Esophagus muscularis mucosa (tissue), 4 donors: ENCODE measurements around the gene MOGAT2. TPM values are rescaled to one million over a fixed set of nuclear protein-coding genes. Genes with fewer than 3 reads are reported as not detected.

Source experiments
- DNase-seq: peaks from one replicate; pipeline ENCODE4 v3.0.0-alpha.2; 2017; ENCODE audit errors: extremely low spot score
- H3K27ac ChIP-seq, 4 donors: fragments of 200-600 bp; sonication (generic); replicated peaks in 1 of 4; 1 replicate in 3 of 4; 2 replicates in 1 of 4; pipeline ENCODE4 v1.5.1; 2016 to 2019; ENCODE audit warnings: mild to moderate bottlenecking in 1 of 4
- H3K27me3 ChIP-seq, 4 donors: fragments of 200-600 bp; sonication (generic); one replicate each; pipeline versions ENCODE4 v1.5.1 to v1.6.0; 2016 to 2019
- H3K36me3 ChIP-seq, 4 donors: fragments of 200-600 bp; sonication (generic); one replicate each; pipeline ENCODE4 v1.5.1; 2016 to 2019
- H3K4me1 ChIP-seq, 4 donors: fragments of 200-600 bp; sonication (generic); one replicate each; pipeline ENCODE4 v1.5.1; 2016 to 2019
- H3K4me3 ChIP-seq, 4 donors: fragments of 200-600 bp; sonication (generic); 1 replicate in 2 of 4; 2 replicates in 2 of 4; pipeline ENCODE4 v1.5.1; 2016 to 2019; ENCODE audit warnings: mild to moderate bottlenecking in 4 of 4, moderate library complexity in 1 of 4
- H3K9me3 ChIP-seq, 4 donors: fragments of 200-600 bp; sonication (generic); 1 replicate in 3 of 4; 2 replicates in 1 of 4; pipeline ENCODE4 v1.5.1; 2016 to 2019
- EP300 ChIP-seq: sonication (generic); formaldehyde crosslinking; IDR thresholded peaks from one replicate; pipeline ENCODE4 v1.6.1; 2017; ENCODE audit warnings: antibody characterized with exemption
- POLR2A ChIP-seq: fragments of 450-650 bp; IDR thresholded peaks from one replicate; pipeline ENCODE4 v1.6.1; 2017; ENCODE audit warnings: antibody characterized with exemption, moderate library complexity, mild to moderate bottlenecking, low read depth
- POLR2AphosphoS5 ChIP-seq, 2 donors: sonication (generic); formaldehyde crosslinking; IDR thresholded peaks; one replicate each; pipeline ENCODE4 v1.6.1; 2017; ENCODE audit warnings: antibody characterized with exemption in 2 of 2
- WGBS: methylation state at CpG from one replicate; pipeline ENCODE4 v1.1.5; 2018; 5-methylcytosine and 5-hydroxymethylcytosine counted together
- intact Hi-C: fragments of 100-400 bp; cut with DNase I; formaldehyde crosslinking; loops from one replicate; pipeline ENCODE4 v1.15.1; 2023
- total RNA-seq, 4 donors: library from RNA; depleted of rRNA; stranded (reverse); fragments of >200 nt; gene quantifications; one replicate each; pipeline versions ENCODE4 v1.1.0 to v1.2.1, GENCODE V29; 2016
- TF ChIP-seq, protein P1 (sequence below), 3 experiments: fragments of 200-600 bp in 2 of 3; fragments of 450-650 bp in 1 of 3; sonication (generic) in 2 of 3; IDR thresholded peaks; one replicate each; pipeline ENCODE4 v1.5.1; 2017 to 2019; ENCODE audit warnings: antibody characterized with exemption in 3 of 3, mild to moderate bottlenecking in 2 of 3, moderate library complexity in 1 of 3

MOGAT2 gene
- total RNA-seq, 4 donors from 2014 or later: not detected

DNA sequence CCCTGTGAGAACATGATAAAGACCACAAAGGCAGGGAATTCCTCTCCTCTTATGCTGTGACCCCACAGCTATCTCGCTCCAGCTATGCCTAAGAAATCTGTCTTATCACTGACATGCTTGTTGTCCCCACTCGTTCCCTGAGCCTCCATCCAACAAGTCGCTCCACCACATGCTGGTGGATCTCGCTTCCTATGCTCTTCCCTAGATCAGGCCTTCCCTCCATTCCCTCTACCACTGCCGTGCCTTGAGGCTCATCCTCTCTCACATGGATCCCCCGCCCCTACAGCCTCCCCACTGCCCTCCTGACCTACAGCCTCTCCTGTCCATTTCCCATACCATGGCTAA, 49.6 kb downstream of the MOGAT2 start:
- no peak for TF ChIP-seq EP300
- TF ChIP-seq, protein P1, sequence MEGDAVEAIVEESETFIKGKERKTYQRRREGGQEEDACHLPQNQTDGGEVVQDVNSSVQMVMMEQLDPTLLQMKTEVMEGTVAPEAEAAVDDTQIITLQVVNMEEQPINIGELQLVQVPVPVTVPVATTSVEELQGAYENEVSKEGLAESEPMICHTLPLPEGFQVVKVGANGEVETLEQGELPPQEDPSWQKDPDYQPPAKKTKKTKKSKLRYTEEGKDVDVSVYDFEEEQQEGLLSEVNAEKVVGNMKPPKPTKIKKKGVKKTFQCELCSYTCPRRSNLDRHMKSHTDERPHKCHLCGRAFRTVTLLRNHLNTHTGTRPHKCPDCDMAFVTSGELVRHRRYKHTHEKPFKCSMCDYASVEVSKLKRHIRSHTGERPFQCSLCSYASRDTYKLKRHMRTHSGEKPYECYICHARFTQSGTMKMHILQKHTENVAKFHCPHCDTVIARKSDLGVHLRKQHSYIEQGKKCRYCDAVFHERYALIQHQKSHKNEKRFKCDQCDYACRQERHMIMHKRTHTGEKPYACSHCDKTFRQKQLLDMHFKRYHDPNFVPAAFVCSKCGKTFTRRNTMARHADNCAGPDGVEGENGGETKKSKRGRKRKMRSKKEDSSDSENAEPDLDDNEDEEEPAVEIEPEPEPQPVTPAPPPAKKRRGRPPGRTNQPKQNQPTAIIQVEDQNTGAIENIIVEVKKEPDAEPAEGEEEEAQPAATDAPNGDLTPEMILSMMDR (IDR thresholded peaks at IDR 0.05): no peak
- no peak for TF ChIP-seq POLR2AphosphoS5 (IDR thresholded peaks at IDR 0.05)
- no peak for TF ChIP-seq POLR2A
- WGBS: 96% methylated on average over 6 of the region's 6 CpGs
- H3K9me3 ChIP-seq: no peaks in the 10 kb centered on the region
- intact Hi-C loops: no loop called here
- peaks cover 14 to 26% (median 20%) of the 10 kb centered on the region in 4 donors for H3K4me1 ChIP-seq
- no peak overlapping the region for H3K27ac ChIP-seq
- DNase-seq: no peak
- H3K36me3 ChIP-seq: no peaks in the 10 kb centered on the region
- no peak overlapping the region for H3K4me3 ChIP-seq
- H3K27me3 ChIP-seq: peaks cover 0 to 25% (median 0%) of the 10 kb centered on the region in 4 donors

DNA sequence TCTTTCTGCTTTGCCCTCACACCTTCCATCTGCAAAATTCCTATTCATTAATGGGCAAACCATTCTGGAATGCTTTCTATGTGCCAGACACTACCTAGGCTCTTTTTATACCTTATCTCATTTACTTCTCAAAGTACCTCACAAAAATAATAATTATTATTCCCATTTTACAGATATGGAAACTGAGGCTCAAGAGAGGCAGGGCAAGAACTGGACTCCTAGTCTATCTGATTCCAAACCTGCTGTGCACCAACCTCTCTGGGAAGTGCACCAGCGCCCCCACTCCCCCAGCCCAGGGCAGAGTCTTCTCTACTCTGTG, 50.1 kb downstream of the MOGAT2 start:
- Histone ChIP-seq H3K27ac (no peak overlapping the region), H3K36me3 (no peaks in the 10 kb centered on the region), H3K27me3 (peaks cover 0 to 25% (median 0%) of the 10 kb centered on the region in 4 donors), H3K4me3 (peak overlapping the region; percentile 52 to 67 (median 54)), H3K4me1 (peaks cover 14 to 26% (median 20%) of the 10 kb centered on the region in 4 donors), H3K9me3 (no peaks in the 10 kb centered on the region)
- intact Hi-C loops: no loop called here
- TF ChIP-seq EP300: no peak
- TF ChIP-seq, protein P1 (IDR thresholded peaks at IDR 0.05): no peak
- WGBS: 42% methylated on average over 1 of the region's 1 CpG
- no peak for DNase-seq

DNA sequence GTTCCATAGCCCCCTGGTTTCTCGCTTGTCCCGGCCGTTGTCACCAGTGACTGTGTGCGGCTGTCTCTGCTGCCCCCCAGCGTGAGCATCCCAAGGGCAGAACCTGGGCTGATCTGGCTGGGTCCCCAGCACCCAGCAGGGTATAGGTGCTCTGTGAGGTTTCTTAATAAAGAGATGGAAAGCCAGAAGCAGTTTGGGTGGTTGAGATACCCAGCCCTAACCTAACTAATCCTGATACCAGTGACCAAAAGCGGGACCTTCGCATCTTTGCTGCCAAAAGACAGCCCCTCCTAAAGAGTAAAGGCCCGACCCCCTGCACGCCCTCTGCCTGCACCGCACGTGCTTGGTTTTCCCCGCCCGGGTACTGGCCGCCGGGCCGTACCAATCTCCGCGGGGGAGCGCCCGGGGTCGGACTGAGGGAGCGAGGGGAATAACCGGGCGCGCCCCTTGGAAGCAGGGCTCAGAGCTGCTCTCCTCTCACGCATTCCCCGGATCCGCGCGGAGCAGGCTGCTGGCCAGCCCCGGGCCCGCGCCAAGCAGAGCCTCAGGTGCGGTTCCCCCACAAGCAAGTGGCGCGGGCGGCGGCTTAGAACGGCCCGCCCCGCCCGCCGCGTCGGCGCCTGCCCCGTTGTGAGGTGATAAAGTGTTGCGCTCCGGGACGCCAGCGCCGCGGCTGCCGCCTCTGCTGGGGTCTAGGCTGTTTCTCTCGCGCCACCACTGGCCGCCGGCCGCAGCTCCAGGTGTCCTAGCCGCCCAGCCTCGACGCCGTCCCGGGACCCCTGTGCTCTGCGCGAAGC, 50.7 kb downstream of the MOGAT2 start, which contains the start of gene DGAT2:
TSS of gene DGAT2 (plus strand) at position 667 of the 797 bp plus-strand sequence. CDS start 214 bp downstream, outside the sequence.
- intact Hi-C loops: no loop called here
- H3K4me3 ChIP-seq: peak within 1 kb of the TSS; percentile 52 to 67 (median 54)
- peaks cover 0 to 25% (median 0%) of the 10 kb centered on the region in 4 donors for H3K27me3 ChIP-seq
- H3K9me3 ChIP-seq: no peaks in the 10 kb centered on the region
- peaks cover 14 to 26% (median 20%) of the 10 kb centered on the region in 4 donors for H3K4me1 ChIP-seq
- no peaks in the 10 kb centered on the region for H3K36me3 ChIP-seq
- 2% methylated on average over 40 of the region's 66 CpGs for WGBS
- H3K27ac ChIP-seq: peak within 1 kb of the TSS in 2 of 4 donors; percentile 14 to 50
- no peak for DNase-seq
- TF ChIP-seq, protein P1 (IDR thresholded peaks at IDR 0.05): peak; percentile 15 to 31 (median 26)
- no peak for TF ChIP-seq POLR2A
- no peak for TF ChIP-seq EP300
- TF ChIP-seq POLR2AphosphoS5 (IDR thresholded peaks at IDR 0.05): peak in 1 of 2 donors; percentile 53

DNA sequence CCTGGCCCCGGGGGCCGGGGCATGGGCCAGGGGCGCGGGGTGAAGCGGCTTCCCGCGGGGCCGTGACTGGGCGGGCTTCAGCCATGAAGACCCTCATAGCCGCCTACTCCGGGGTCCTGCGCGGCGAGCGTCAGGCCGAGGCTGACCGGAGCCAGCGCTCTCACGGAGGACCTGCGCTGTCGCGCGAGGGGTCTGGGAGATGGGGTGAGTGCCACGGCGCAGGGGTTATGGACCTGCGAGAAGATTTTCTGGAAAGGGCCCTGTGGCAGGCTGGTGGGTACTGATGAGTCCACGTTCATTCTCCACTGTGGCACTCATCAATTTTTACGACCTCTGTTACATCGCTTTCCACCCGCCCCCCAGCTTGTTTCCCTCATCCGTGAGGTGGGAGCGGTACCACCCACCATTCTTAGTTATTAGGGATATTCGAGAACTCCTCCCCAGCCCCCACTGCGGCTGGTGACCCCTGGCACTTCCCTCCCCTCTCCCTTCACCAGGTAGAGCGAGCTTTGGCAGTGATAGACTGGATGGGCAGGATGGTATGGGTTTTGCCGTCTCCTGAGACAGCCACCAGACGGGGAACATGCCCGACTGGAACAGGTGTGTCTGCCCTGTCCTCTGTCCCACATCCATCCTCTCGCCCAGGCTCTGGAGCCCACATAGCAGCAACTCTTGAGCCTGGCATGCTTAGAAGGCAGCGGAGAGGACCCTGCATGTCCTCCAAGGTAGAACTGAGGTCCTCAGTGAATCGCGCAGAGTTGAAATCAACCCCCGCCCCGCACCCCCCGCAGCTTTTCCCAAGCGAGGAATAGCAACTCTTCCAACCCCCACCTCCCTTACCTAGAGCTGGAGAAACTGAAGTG, 51.5 kb downstream of the MOGAT2 start:
- H3K36me3 ChIP-seq: no peaks in the 10 kb centered on the region
- H3K27me3 ChIP-seq: peaks cover 0 to 25% (median 0%) of the 10 kb centered on the region in 4 donors
- 35% methylated on average over 28 of the region's 46 CpGs for WGBS
- peak overlapping the region; percentile 52 to 67 (median 54) for H3K4me3 ChIP-seq
- DNase-seq: no peak
- intact Hi-C loops: no loop called here
- peaks cover 14 to 26% (median 20%) of the 10 kb centered on the region in 4 donors for H3K4me1 ChIP-seq
- TF ChIP-seq POLR2A (no peak), POLR2AphosphoS5 (IDR thresholded peaks at IDR 0.05) (no peak), EP300 (no peak)
- TF ChIP-seq, protein P1 (IDR thresholded peaks at IDR 0.05): no peak
- H3K9me3 ChIP-seq: no peaks in the 10 kb centered on the region
- H3K27ac ChIP-seq: peak overlapping the region in 2 of 4 donors; percentile 14 to 50
